ENCODE data around the gene CCDC85B. TPM values are rescaled to one million over a fixed set of nuclear protein-coding genes. Genes with fewer than 3 reads are reported as not detected.

The CCDC85B gene
- total and polyA plus RNA-seq, 2 of the 8 experiments (the other 6 are each of a cell fraction or from before 2014, with no cell fraction given) = 19.8 to 30.8 TPM

DNA sequence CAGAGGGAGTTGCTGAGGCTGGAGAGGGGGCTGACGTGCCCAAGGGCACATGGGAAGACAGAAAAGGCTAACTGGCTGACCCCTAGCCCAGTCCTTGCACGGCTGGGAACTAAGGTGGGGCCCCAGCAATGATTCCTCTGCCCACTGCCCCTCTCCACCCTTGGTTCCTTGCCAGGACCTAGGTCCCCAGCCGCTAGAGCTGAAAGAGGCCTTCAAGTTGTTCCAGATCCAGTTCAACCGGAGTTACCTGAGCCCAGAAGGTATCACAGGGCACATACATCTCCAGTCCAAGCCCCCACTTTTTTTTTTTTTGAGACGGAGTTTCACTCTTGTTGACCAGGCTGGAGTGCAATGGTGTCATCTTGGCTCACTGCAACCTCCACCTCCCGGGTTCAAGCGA lies 10.4 kb upstream of the CCDC85B start:
- Histone ChIP-seq H3K27ac (ENCODE audit: low read depth, low read length) (no peak overlapping the region), H2BK15ac (ENCODE audit: low read length) (no peak overlapping the region), H3K18ac (ENCODE audit: extremely low read depth, low read length) (no peak overlapping the region), H4K8ac (ENCODE audit: extremely low read depth, insufficient read depth, low read length) (no peak overlapping the region), H3K79me2 (ENCODE audit: control insufficient read depth in 1 of 2, insufficient read depth in 2 of 2, low read length in 2 of 2) (no peaks in the 10 kb centered on the region), H3K79me1 (ENCODE audit: low read depth, low read length) (no peaks in the 10 kb centered on the region), H3K4me1 (replicated peaks in 1 of 4; ENCODE audit: control insufficient read depth in 3 of 4, insufficient read depth in 4 of 4, low read length in 3 of 4) (peaks cover 0 to 2% (median 0%) of the 10 kb centered on the region in 4 experiments; a peak in 1 of 7 replicates), H3K23me2 (ENCODE audit: low read depth, low read length) (no peaks in the 10 kb centered on the region), H2BK5ac (ENCODE audit: low read depth, low read length) (no peak overlapping the region), H4K91ac (replicated peaks; ENCODE audit: insufficient read length, low read length) (no peak overlapping the region), H2BK12ac (ENCODE audit: low read depth, low read length) (no peak overlapping the region), H3K9me3 (ENCODE audit: insufficient read depth in 2 of 2, low read depth in 1 of 2, low read length in 1 of 2) (no peaks in the 10 kb centered on the region), H3K9ac (replicated peaks in 1 of 4; ENCODE audit: extremely low read depth in 1 of 4, low read depth in 3 of 4, low read length in 3 of 4) (no peak overlapping the region), H4K20me1 (replicated peaks in 1 of 2; ENCODE audit: control insufficient read depth in 1 of 2, insufficient read depth in 2 of 2, low read length in 2 of 2) (peaks cover 5 to 6% of the 10 kb centered on the region in 2 experiments), H2BK120ac (replicated peaks; ENCODE audit: low read depth, low read length) (no peak overlapping the region), H3K4ac (replicated peaks; ENCODE audit: insufficient read length, low read depth, low read length) (no peak overlapping the region), H3K27me3 (replicated peaks in 1 of 4; ENCODE audit: control insufficient read depth in 3 of 4, extremely low read depth in 1 of 4, insufficient read depth in 3 of 4, low read length in 3 of 4) (peaks cover 0 to 3% (median 0%) of the 10 kb centered on the region in 4 experiments; a peak in 1 of 7 replicates), H2AFZ (ENCODE audit: low read length) (no peak overlapping the region), H3K56ac (replicated peaks; ENCODE audit: insufficient read length, low read depth, low read length) (no peak overlapping the region), H2AK5ac (ENCODE audit: low read depth, low read length) (no peak overlapping the region), H3K23ac (ENCODE audit: insufficient read length) (no peak overlapping the region), H4K5ac (ENCODE audit: insufficient read length, low read depth, low read length) (no peak overlapping the region), H3K4me3 (ENCODE audit: extremely low read depth in 1 of 4, insufficient read depth in 2 of 4, low read depth in 3 of 4, low read length in 4 of 4) (no peak overlapping the region), H3K4me2 (ENCODE audit: insufficient read depth in 1 of 2, low read depth in 2 of 2, low read length in 2 of 2) (no peak overlapping the region), H3K36me3 (ENCODE audit: control insufficient read depth in 2 of 4, insufficient read depth in 4 of 4, low read length in 3 of 4) (peaks cover 5 to 16% (median 12%) of the 10 kb centered on the region in 4 experiments; a peak in 7 of 8 replicates), H3K14ac (ENCODE audit: insufficient read length) (no peak overlapping the region), H2BK20ac (ENCODE audit: low read length) (no peak overlapping the region)
- CTCF ChIA-PET (ENCODE audit: partially characterized antibody) = interaction anchor here (0.6 to 19.6 kb wide), 8 partner anchors 7 to 252 kb away, joined by 3 to 283 read pairs (median 22); partner anchors contain the start of genes CCDC85B, FIBP and MUS81
- FAIRE-seq = no peak
- POLR2A ChIA-PET (ENCODE audit: partially characterized antibody) = interaction anchor here (0.7 to 39.7 kb wide), 4 partner anchors 24 to 242 kb away, joined by 3 to 1071 read pairs (median 4); partner anchors contain the start of genes CFL1, EFEMP2, MUS81 and SIPA1
- DNase-seq (ENCODE audit: low read depth in 1 of 2, low spot score in 2 of 2) = no peak
- WGBS, 2 experiments (ENCODE audit: extremely low coverage in 1 of 2, insufficient coverage in 1 of 2, insufficient read length in 1 of 2, insufficient replicate concordance in 2 of 2, low coverage in 1 of 2, low lambda C conversion rate in 2 of 2, missing lambda C conversion rate in 1 of 2) = 80% methylated on average over 7 of the region's 7 CpGs; no CpG with 5 or more reads in 1 of the 2 experiments
- TF ChIP-seq YY1 (IDR thresholded peaks at IDR 0.05; ENCODE audit: low read depth, low read length) = no peak
- TF ChIP-seq GABPA (IDR thresholded peaks at IDR 0.05; ENCODE audit: borderline replicate concordance, insufficient read depth, low read length) = no peak
- TF ChIP-seq EGR1 (IDR thresholded peaks at IDR 0.05; ENCODE audit: borderline replicate concordance, low read depth, low read length) = no peak
- TF ChIP-seq SIN3A (conservative IDR thresholded peaks at IDR 0.05 in 1 of 2, IDR thresholded peaks at IDR 0.05 in 1 of 2; ENCODE audit: low read depth in 1 of 2, low read length in 2 of 2) = no peak
- no peak for TF ChIP-seq BACH1 (IDR thresholded peaks at IDR 0.05; ENCODE audit: low read length)
- no peak for TF ChIP-seq EZH2 (IDR thresholded peaks at IDR 0.05; ENCODE audit: low read depth, low read length, severe bottlenecking)
- no peak for TF ChIP-seq MAFK (IDR thresholded peaks at IDR 0.05; ENCODE audit: low read depth, low read length)
- TF ChIP-seq TCF12 (IDR thresholded peaks at IDR 0.05; ENCODE audit: low read depth, low read length) = no peak
- no peak for TF ChIP-seq SUZ12 (IDR thresholded peaks at IDR 0.05; ENCODE audit: low read length)
- TF ChIP-seq BRCA1 (IDR thresholded peaks at IDR 0.05; ENCODE audit: low read depth, low read length) = no peak
- no peak for TF ChIP-seq ASH2L (IDR thresholded peaks at IDR 0.05; ENCODE audit: low read length)
- TF ChIP-seq EP300 (IDR thresholded peaks at IDR 0.05; ENCODE audit: borderline replicate concordance in 1 of 2, low read depth in 2 of 2, low read length in 2 of 2) = no peak

Data from H1 (cell line).